Vein endothelial cell (primary cell): ENCODE results near the gene ACAA1. TPM values are rescaled to one million over a fixed set of nuclear protein-coding genes. Genes with fewer than 3 reads are reported as not detected.

Experiments
- small RNA-seq: library from RNA; depleted of rRNA; stranded (forward); fragments of <200 nt; gene quantifications from one replicate; pipeline ENCODE3, GENCODE V24; 2012
- total RNA-seq: library from RNA; depleted of rRNA; stranded (reverse); fragments of >200 nt; gene quantifications from 2 replicates; pipeline ENCODE4 v1.2.3, GENCODE V29; 2012

Gene ACAA1
- total RNA-seq: 17.1 and 19.6 TPM in 2 replicates

GRCh38 chr3:38136777-38137614, at the start of gene ACAA1:
Gene ACAA1 (minus strand): TSS chr3:38137127. CDS start chr3:38137035, 92 bp downstream.

GRCh38 chr3:38164952-38165721, 28.2 kb upstream of the ACAA1 start, which contains the start of gene OXSR1:
Gene OXSR1 (plus strand): TSS chr3:38165537. CDS start chr3:38165877, 340 bp downstream.

GRCh38 chr3:38138349-38139190, 1.6 kb upstream of the ACAA1 start, which contains the start of gene MYD88:
Gene MYD88 (plus strand): TSS chr3:38138661. CDS start chr3:38138701, 40 bp downstream.

Small RNA genes within 50 kb of the gene (small RNA-seq; reads per million reads assigned to genes)
- gene RF00019: not detected

Other genes with a start within 250 kb of the ACAA1 start
- 5.8 and 7.2 TPM in 2 replicates for gene VILL, start 146.3 kb downstream of the ACAA1 start, total RNA-seq
- gene PLCD1, start 107.5 kb downstream of the ACAA1 start, total RNA-seq: 11.7 and 14.7 TPM in 2 replicates
- under 0.01 TPM in 1 of 2 replicates, not detected in the other for gene DLEC1, start 97.9 kb downstream of the ACAA1 start, total RNA-seq
- gene MYD88, start 1.5 kb upstream of the ACAA1 start, total RNA-seq: 10.1 and 13.9 TPM in 2 replicates
- 34.3 and 39.1 TPM in 2 replicates for gene OXSR1, start 28.4 kb upstream of the ACAA1 start, total RNA-seq
- gene SLC22A13, start 128.7 kb upstream of the ACAA1 start, total RNA-seq: under 0.01 and 0.29 TPM in 2 replicates
- gene SLC22A14, start 145.2 kb upstream of the ACAA1 start, total RNA-seq: 0.10 TPM in 1 of 2 replicates, not detected in the other
- 3.5 and 3.9 TPM in 2 replicates for gene XYLB, start 209.7 kb upstream of the ACAA1 start, total RNA-seq